A673 (cell line): ENCODE measurements around the gene TAF11L14. TPM values are rescaled to one million over a fixed set of nuclear protein-coding genes. Genes with fewer than 3 reads are reported as not detected.
"Not testable (repeated sequence)": the region's sequence is repeated elsewhere in the genome, so short reads cannot be mapped to it uniquely, and the experiment has no call there.

Experiments
- BruUV-seq: library from RNA; stranded (reverse); fragments of 400-500 nt; replicated peaks from 2 replicates; lab custom pipeline; 2021; lab: Mats Ljungman, UMichigan
- CTCF ChIA-PET: fragments of 300-600 bp; sonication (Branson Sonifier 250); formaldehyde crosslinking; loops from one replicate; lab custom pipeline; 2022; ENCODE audit warnings: antibody characterized with exemption; lab: Charles Lee
- POLR2A ChIA-PET: fragments of 300-600 bp; sonication (Branson Sonifier 250); formaldehyde crosslinking; loops from one replicate; lab custom pipeline; 2022; ENCODE audit warnings: antibody characterized with exemption; ENCODE audit not compliant: low non-redundant PET; lab: Charles Lee
- DNase-seq: peaks from one replicate; pipeline ENCODE4 v3.0.0-alpha.2; 2015; ENCODE audit warnings: low spot score
- H3K27ac ChIP-seq: fragments of 200-600 bp; sonication (generic); 2 replicates; pipeline ENCODE4 v1.5.1; 2016; ENCODE audit warnings: mixed run types, low read depth, mild to moderate bottlenecking, mixed read lengths, antibody characterized with exemption, low read length; ENCODE audit not compliant: poor library complexity, severe bottlenecking
- H3K27me3 ChIP-seq: fragments of 200-600 bp; sonication (generic); replicated peaks from 2 replicates; pipeline ENCODE4 v1.6.1; 2017; ENCODE audit warnings: mixed run types, low read depth, mild to moderate bottlenecking, mixed read lengths, antibody characterized with exemption, low read length; ENCODE audit not compliant: insufficient read depth, poor library complexity
- H3K36me3 ChIP-seq: fragments of 200-600 bp; sonication (generic); 2 replicates; pipeline ENCODE4 v1.6.1; 2016; ENCODE audit warnings: mixed run types, mild to moderate bottlenecking, mixed read lengths, antibody characterized with exemption, low read length; ENCODE audit not compliant: insufficient read depth, poor library complexity, severe bottlenecking
- H3K4me1 ChIP-seq: fragments of 200-600 bp; sonication (generic); 2 replicates; pipeline ENCODE4 v1.6.1; 2017; ENCODE audit warnings: mixed run types, mild to moderate bottlenecking, mixed read lengths, antibody characterized with exemption, low read length; ENCODE audit not compliant: insufficient read depth, poor library complexity, severe bottlenecking
- H3K4me3 ChIP-seq: fragments of 200-600 bp; sonication (generic); 2 replicates; pipeline ENCODE4 v1.5.1; 2016; ENCODE audit warnings: low read depth, mixed run types, mild to moderate bottlenecking, mixed read lengths, low read length; ENCODE audit not compliant: poor library complexity, severe bottlenecking
- H3K9me3 ChIP-seq: fragments of 200-600 bp; sonication (generic); 2 replicates; pipeline ENCODE4 v1.6.1; 2016; ENCODE audit warnings: mixed run types, low read depth, mild to moderate bottlenecking, mixed read lengths, antibody characterized with exemption, low read length; ENCODE audit not compliant: poor library complexity, severe bottlenecking
- CTCF ChIP-seq: fragments of 300-800, 200-600 bp; sonication (generic); conservative IDR thresholded peaks from 2 replicates; pipeline ENCODE4 v1.5.1; 2017; ENCODE audit warnings: low read depth, mild to moderate bottlenecking, antibody characterized with exemption, low read length, moderate library complexity, mixed read lengths
- EZH2 ChIP-seq: fragments of 200-600 bp; sonication (generic); IDR thresholded peaks from 2 replicates; pipeline ENCODE4 v1.6.1; 2017; ENCODE audit warnings: borderline replicate concordance, low read depth, mild to moderate bottlenecking, mixed read lengths, antibody characterized with exemption, low read length; ENCODE audit not compliant: poor library complexity, severe bottlenecking
- intact Hi-C: fragments of 100-400 bp; cut with micrococcal nuclease; formaldehyde crosslinking; loops from one replicate; pipeline ENCODE4 v1.10.0; 2022; ENCODE audit not compliant: unreplicated experiment
- total RNA-seq: library from RNA; stranded (reverse); gene quantifications from 2 replicates; pipeline ENCODE4 v1.2.3, GENCODE V29; 2021

Gene TAF11L14
- total RNA-seq, 1 experiment from 2014 or later, result not detected

DNA sequence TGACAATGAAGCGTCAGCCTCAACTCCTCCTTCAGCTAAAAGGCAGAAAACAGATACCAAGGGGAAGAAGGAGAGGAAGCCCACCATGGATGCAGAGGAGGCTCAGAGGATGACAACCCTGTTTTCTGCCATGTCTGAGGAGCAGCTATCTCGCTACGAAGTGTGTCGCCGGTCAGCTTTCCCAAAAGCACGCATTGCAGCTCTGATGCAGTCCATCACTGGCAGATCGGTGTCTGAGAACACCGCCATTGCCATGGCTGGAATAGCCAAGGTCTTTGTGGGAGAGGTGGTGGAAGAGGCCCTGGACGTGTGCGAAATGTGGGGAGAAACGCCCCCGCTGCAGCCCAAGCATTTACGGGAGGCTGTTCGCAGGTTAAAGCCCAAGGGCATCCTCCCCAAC is 29.3 kb upstream of the TAF11L14 start:
- H3K4me1 ChIP-seq, result no peaks in the 10 kb centered on the region
- TF ChIP-seq CTCF, result no peak
- TF ChIP-seq EZH2, result no peak
- DNase-seq, result no peak
- no peak overlapping the region for H3K27ac ChIP-seq
- no peak overlapping the region for H3K4me3 ChIP-seq
- intact Hi-C loops, result no loop called here
- no TSS peak for BruUV-seq
- POLR2A ChIA-PET, result interaction anchor here (0.5 kb wide), 1 partner anchor 285 kb away, joined by 3 read pairs; no protein-coding TSS in a partner anchor
- H3K36me3 ChIP-seq, result no peaks in the 10 kb centered on the region
- H3K27me3 ChIP-seq, result no peaks in the 10 kb centered on the region
- CTCF ChIA-PET, result no interaction called here
- H3K9me3 ChIP-seq, result no peaks in the 10 kb centered on the region

DNA sequence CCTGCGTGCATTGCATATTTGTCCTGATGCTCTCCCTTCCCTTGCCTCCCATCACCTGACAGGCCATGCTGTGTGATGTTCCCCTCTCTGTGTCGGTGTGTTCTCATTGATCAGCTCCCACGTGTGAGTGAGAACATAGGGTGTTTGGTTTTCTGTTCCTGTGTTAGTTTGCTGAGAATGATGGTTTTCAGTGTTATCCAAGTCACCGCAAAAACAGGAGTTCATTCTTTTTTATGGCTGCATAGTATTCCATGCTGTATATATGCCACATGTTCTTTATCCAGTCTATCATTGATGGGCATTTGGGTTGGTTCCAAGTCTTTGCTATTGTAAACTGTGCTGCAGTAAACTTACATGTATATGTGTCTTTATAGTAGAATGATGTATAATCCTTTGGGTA is 26.8 kb upstream of the TAF11L14 start:
- POLR2A ChIA-PET, H3K4me1 ChIP-seq, CTCF ChIA-PET, intact Hi-C loops, H3K27me3 ChIP-seq, H3K4me3 ChIP-seq, H3K9me3 ChIP-seq, H3K27ac ChIP-seq, DNase-seq, H3K36me3 ChIP-seq, BruUV-seq: not testable (repeated sequence)

GRCh38 chr5:17610092-17610491 is 24.2 kb upstream of the TAF11L14 start, which contains the start of gene TAF11L12:
TSS of gene TAF11L12 (plus strand) at chr5:17610392.
- intact Hi-C loops, H3K27me3 ChIP-seq, H3K27ac ChIP-seq, H3K4me3 ChIP-seq, POLR2A ChIA-PET, H3K4me1 ChIP-seq, DNase-seq, H3K36me3 ChIP-seq, CTCF ChIA-PET, H3K9me3 ChIP-seq, BruUV-seq: not testable (repeated sequence)

- TF ChIP-seq EZH2 (no peak), CTCF (no peak)
- H3K27ac ChIP-seq, result no peak overlapping the region
- ChIA-PET POLR2A (no interaction called here), CTCF (no interaction called here)
- no peaks in the 10 kb centered on the region for H3K36me3 ChIP-seq
- no peaks in the 10 kb centered on the region for H3K27me3 ChIP-seq
- no peaks in the 10 kb centered on the region for H3K4me1 ChIP-seq
- DNase-seq, result no peak
- intact Hi-C loops, result no loop called here
- no peaks in the 10 kb centered on the region for H3K9me3 ChIP-seq
- no TSS peak for BruUV-seq
- no peak overlapping the region for H3K4me3 ChIP-seq
These were observed 19.2 kb upstream of the TAF11L14 start for GRCh38 chr5:17614872-17615605.
